DND-41 (cell line): ENCODE results near the gene NDNF.

Experiments used
- EZH2 ChIP-seq: IDR thresholded peaks from 3 replicates; pipeline ENCODE4 v1.6.1; 2012; ENCODE audit warnings: borderline replicate concordance, low read depth, mild to moderate bottlenecking, moderate library complexity, low read length, inconsistent platforms; ENCODE audit not compliant: severe bottlenecking
- TF ChIP-seq, protein P1 (sequence below): IDR thresholded peaks from 2 replicates; pipeline ENCODE4 v1.5.1; 2012; ENCODE audit warnings: borderline replicate concordance, low read length, moderate library complexity, mild to moderate bottlenecking; ENCODE audit not compliant: poor library complexity, severe bottlenecking; ENCODE audit errors: extremely low read depth

DNA sequence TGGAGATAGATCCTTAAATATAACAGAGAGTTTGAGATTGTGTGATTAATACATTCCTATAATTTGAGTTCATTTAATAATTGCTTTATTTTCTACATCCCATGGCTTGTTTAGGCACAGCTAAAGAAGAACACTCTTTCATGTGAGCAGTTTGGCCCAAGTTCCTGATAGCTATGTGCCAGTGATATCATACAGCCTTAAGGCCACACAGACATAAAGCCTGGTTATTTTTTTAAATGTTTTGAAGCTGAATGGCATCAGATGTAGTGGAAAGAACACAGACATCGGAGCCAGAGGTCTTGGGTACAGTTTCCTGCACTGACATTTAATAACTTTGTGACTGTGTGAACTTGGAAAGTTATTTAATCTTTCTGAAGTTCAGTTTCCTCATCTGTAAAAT, 7.0 kb upstream of the NDNF start:
- TF ChIP-seq, protein P1, sequence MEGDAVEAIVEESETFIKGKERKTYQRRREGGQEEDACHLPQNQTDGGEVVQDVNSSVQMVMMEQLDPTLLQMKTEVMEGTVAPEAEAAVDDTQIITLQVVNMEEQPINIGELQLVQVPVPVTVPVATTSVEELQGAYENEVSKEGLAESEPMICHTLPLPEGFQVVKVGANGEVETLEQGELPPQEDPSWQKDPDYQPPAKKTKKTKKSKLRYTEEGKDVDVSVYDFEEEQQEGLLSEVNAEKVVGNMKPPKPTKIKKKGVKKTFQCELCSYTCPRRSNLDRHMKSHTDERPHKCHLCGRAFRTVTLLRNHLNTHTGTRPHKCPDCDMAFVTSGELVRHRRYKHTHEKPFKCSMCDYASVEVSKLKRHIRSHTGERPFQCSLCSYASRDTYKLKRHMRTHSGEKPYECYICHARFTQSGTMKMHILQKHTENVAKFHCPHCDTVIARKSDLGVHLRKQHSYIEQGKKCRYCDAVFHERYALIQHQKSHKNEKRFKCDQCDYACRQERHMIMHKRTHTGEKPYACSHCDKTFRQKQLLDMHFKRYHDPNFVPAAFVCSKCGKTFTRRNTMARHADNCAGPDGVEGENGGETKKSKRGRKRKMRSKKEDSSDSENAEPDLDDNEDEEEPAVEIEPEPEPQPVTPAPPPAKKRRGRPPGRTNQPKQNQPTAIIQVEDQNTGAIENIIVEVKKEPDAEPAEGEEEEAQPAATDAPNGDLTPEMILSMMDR, result no peak
- no peak for TF ChIP-seq EZH2
